Activated naive CD8-positive, alpha-beta T cell treated with anti-CD3 and anti-CD28 coated beads for 36 hours (primary cell): Measurements from ENCODE around the gene SERPIND1. TPM values are rescaled to one million over a fixed set of nuclear protein-coding genes. Genes with fewer than 3 reads are reported as not detected.
"Not testable (repeated sequence)": the region's sequence is repeated elsewhere in the genome, so short reads cannot be mapped to it uniquely, and the experiment has no call there.

Experiments
- DNase-seq: peaks from one replicate; pipeline ENCODE4 v3.0.0; 2021
- H3K27ac Mint-ChIP-seq: one replicate; pipeline ENCODE4 v1.8.0; 2022; ENCODE audit warnings: mild to moderate bottlenecking, moderate library complexity, mixed read lengths
- H3K27me3 Mint-ChIP-seq: one replicate; pipeline ENCODE4 v1.8.0; 2022; ENCODE audit warnings: mild to moderate bottlenecking, mixed read lengths
- H3K36me3 Mint-ChIP-seq: one replicate; pipeline ENCODE4 v1.8.0; 2021; ENCODE audit warnings: mild to moderate bottlenecking, mixed read lengths
- H3K4me1 Mint-ChIP-seq: one replicate; pipeline ENCODE4 v1.8.0; 2021; ENCODE audit warnings: mixed read lengths
- H3K4me3 Mint-ChIP-seq: one replicate; pipeline ENCODE4 v1.8.0; 2022; ENCODE audit warnings: mild to moderate bottlenecking, moderate library complexity, mixed read lengths
- H3K9me3 Mint-ChIP-seq: one replicate; pipeline ENCODE4 v1.8.0; 2022; ENCODE audit warnings: mixed read lengths
- total RNA-seq, 2 experiments: library from RNA; stranded (reverse); gene quantifications; one replicate each; pipeline ENCODE4 v1.2.3, GENCODE V29; 2021

The SERPIND1 gene, protein sequence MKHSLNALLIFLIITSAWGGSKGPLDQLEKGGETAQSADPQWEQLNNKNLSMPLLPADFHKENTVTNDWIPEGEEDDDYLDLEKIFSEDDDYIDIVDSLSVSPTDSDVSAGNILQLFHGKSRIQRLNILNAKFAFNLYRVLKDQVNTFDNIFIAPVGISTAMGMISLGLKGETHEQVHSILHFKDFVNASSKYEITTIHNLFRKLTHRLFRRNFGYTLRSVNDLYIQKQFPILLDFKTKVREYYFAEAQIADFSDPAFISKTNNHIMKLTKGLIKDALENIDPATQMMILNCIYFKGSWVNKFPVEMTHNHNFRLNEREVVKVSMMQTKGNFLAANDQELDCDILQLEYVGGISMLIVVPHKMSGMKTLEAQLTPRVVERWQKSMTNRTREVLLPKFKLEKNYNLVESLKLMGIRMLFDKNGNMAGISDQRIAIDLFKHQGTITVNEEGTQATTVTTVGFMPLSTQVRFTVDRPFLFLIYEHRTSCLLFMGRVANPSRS
- total RNA-seq: not detected

DNA sequence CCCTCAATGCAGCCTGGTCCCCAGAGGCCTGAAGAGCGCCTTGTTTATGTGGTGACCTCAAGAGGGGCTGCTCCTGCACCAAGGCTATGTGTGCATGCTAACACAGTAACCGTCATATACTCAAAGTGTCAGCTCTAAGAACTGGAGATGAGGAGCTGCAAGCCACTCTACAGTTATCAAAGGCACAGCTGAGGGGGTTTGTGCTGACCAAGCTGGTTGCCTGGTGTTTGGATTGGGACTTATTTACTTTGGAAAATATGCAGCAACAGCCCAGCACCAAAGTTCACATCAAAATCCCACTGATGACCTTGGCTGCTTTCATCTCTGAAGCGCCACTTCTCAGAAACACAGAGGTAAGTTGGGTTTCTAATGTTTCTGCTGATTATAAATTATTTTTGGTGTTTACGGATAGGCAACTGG lies at the start of gene SERPIND1:
Gene SERPIND1, plus strand, starts transcription at position 321 of the 420 bp plus-strand sequence. CDS start 5,200 bp downstream, outside the sequence.
- Mint-ChIP-seq H3K27me3 (no peaks in the 10 kb centered on the region), H3K9me3 (no peaks in the 10 kb centered on the region), H3K4me3 (no peak within 1 kb of the TSS), H3K27ac (no peak within 1 kb of the TSS), H3K36me3 (no peaks in the 10 kb centered on the region), H3K4me1 (peaks cover 3% of the 10 kb centered on the region)
- DNase-seq: no peak

DNA sequence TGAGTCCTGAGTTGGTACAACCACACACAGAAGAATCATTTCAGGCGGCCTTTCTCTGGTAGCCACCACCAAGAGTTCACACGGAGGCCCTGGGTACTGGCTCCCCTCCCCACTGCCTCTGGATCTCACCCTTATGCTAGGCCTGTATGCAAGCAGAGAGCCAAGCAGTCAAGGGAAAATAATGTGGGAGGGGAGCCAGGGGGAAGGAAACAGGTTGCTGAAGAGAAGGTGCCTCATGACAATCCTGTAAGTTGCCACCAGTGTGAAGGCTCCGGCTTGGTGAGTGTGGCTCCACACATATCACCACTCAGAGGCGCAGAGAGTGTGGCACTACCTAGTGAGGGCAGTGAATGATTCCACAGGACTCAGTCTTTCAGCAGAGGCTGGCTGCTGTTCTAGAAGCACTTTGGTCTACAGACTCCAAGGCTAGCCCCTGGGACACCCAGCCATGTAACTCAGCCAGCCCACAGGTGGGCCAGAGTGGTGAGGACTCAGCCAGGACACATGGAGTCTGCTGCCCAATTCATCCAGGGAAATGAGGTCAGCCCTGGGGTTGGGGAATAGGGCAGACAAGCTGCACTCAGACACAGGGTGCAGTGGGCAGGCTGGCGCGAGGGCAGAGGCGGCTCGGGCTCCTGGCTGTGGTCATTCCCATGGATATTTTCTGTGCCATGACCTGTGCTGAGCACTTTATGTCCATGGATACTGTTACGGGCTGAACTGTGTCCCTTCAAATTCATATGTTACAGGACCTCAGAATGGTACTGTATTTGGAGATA lies 49.0 kb upstream of the SERPIND1 start:
- no peaks in the 10 kb centered on the region for H3K27me3 Mint-ChIP-seq
- no peaks in the 10 kb centered on the region for H3K9me3 Mint-ChIP-seq
- H3K36me3 Mint-ChIP-seq: peaks cover 10% of the 10 kb centered on the region
- H3K27ac Mint-ChIP-seq: no peak overlapping the region
- DNase-seq: no peak
- H3K4me1 Mint-ChIP-seq: no peaks in the 10 kb centered on the region
- no peak overlapping the region for H3K4me3 Mint-ChIP-seq

DNA sequence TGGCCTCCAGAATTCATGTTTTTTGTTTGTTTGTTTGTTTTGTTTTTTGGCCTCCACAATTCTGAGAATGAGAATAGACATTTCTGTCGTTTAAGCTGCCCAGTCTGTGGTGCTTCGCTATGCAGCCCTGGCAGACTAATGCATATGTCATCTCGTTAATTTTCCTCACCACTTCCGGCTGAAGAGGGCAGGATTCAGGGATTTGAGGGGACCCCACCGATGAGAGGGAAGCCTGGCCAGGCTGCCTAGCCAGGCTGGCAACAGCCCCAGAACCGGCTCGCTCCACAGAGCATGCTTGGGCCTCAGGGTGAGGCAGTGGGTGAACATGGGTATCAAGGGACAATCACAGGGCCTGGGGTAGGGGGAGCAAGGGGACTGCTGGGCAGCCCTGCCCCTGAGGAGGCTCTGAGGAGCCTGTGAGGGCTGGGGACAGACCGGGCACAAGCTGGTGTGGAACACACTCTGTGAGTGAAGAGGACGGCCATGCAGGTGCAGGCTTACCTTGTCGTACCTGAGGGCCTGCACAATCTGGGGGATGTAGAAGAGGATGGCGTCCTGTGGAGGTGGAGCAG lies 47.8 kb upstream of the SERPIND1 start:
- H3K27me3 Mint-ChIP-seq: no peaks in the 10 kb centered on the region
- no peak for DNase-seq
- no peak overlapping the region for H3K4me3 Mint-ChIP-seq
- peaks cover 10% of the 10 kb centered on the region for H3K36me3 Mint-ChIP-seq
- no peak overlapping the region for H3K27ac Mint-ChIP-seq
- H3K4me1 Mint-ChIP-seq: no peaks in the 10 kb centered on the region
- H3K9me3 Mint-ChIP-seq: no peaks in the 10 kb centered on the region

DNA sequence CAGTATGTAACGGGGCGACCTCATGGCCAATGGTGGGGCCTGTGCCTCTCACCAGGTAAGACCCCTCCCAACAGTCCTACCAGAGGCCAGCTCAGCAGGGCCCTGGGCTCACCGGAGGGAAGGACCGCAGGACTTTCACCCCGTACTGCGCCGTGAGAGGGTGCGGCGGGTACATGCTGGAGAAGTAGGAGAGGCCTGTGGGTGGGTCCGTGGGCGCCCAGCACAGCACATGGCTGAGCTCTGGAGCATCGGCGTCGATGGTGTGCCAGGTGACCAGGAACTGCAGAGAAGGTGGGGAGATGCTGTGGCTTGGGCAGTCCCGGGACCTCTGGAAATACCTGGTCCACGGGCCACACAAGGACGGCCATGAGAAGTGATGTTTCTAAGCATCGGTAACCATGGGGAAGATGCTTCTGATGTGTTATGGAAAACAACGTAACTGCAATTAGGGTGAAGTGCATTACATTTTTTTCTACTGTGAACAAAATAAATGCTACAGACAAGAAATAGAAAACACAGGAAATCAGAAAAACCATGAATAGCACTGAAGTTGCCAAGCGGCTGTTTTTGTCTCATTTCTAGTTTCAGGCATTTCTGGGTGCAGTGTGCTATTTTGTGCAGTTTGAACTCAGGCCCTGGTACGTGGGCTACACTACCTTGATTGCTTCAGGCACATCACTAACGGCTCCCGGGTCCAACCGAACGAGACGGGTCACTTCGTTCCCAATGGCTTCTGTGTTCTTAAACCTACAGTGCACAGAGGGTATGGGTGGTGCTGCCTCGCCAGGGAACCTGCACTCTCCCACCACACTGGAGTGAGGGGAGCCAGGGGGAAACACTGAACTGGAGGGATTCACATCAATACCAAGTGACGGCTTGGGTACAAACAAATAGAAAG lies 46.5 kb upstream of the SERPIND1 start:
- H3K4me3 Mint-ChIP-seq: no peak overlapping the region
- no peak overlapping the region for H3K27ac Mint-ChIP-seq
- H3K9me3 Mint-ChIP-seq: no peaks in the 10 kb centered on the region
- DNase-seq: no peak
- peaks cover 10% of the 10 kb centered on the region for H3K36me3 Mint-ChIP-seq
- H3K4me1 Mint-ChIP-seq: no peaks in the 10 kb centered on the region
- H3K27me3 Mint-ChIP-seq: no peaks in the 10 kb centered on the region

DNA sequence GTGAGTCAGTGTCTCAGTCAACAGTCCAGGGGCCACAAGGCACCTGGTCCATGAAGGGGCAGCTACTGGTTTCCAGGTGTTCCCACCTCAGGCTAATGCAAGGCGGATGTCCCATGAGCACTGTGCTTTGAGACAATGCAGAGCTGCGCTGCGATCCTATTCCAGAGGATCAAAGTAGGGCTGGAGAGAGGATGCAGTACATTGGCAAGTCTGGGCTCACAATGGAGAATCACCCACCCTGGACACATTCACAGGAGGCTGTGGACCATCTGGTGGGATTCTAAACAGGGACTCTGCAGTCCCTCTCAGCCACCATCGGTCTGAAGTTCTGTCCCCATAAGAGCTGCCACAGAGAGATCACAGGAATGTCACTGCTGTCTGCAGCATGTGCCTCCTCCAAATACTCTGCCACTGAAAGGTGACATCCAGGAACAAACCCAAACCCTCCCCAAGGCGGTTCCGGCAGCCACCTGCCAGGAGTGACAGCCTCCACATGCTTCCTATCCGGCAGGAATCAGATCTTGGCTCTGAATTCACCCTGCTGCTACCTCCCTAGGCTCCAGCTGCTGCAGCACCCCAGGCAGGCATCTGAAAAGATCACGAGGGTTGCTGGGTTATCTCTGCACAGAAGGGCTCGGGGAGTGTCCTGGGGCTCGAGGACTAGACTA lies 45.3 kb upstream of the SERPIND1 start:
- H3K9me3 Mint-ChIP-seq: no peaks in the 10 kb centered on the region
- no peak overlapping the region for H3K27ac Mint-ChIP-seq
- no peaks in the 10 kb centered on the region for H3K27me3 Mint-ChIP-seq
- no peak overlapping the region for H3K4me3 Mint-ChIP-seq
- peaks cover 10% of the 10 kb centered on the region for H3K36me3 Mint-ChIP-seq
- DNase-seq: no peak
- no peaks in the 10 kb centered on the region for H3K4me1 Mint-ChIP-seq

DNA sequence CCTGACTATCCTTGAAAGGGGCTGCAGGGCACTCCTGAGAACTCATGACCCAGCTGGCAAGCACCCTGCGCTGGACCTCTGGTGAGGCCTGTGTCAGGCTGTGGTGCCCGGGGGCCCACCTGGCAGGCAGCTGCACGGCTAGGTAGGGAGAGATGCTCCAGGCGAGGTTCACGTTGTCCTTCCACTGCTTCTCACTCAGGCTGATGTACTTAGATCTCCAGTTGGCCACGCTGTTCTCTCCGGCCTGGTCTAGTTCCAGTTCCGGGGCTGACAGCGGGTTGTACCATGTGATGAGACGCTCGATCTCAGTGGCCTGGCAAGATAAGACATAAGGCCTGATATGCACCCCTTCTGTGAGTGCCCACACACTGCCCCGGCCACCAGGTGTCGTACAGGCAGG lies 44.7 kb upstream of the SERPIND1 start:
- no peak overlapping the region for H3K4me3 Mint-ChIP-seq
- no peak for DNase-seq
- H3K36me3 Mint-ChIP-seq: peaks cover 10% of the 10 kb centered on the region
- H3K9me3 Mint-ChIP-seq: no peaks in the 10 kb centered on the region
- no peaks in the 10 kb centered on the region for H3K4me1 Mint-ChIP-seq
- H3K27me3 Mint-ChIP-seq: no peaks in the 10 kb centered on the region
- H3K27ac Mint-ChIP-seq: no peak overlapping the region

DNA sequence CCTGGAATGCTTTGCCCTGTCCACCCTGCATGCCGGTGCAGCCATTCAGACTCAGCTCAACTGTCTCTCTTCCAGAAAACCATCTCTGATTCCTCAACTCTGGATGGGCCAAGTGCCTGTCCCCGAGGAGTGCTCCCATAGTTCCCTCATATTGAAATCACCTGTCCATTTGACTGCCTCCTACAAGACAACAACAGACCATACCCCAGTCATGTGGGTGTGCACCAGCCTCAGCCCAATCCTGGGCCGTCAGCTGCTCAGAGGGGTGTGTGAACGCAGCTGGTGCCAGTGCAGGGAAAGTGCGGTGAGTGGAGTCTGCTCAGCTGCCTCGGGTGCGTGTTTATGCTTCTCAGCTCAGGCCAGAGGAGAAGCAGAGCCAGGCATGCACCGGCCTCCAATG lies 41.5 kb upstream of the SERPIND1 start:
- H3K27me3 Mint-ChIP-seq, H3K4me3 Mint-ChIP-seq, H3K27ac Mint-ChIP-seq, DNase-seq, H3K36me3 Mint-ChIP-seq, H3K9me3 Mint-ChIP-seq, H3K4me1 Mint-ChIP-seq: not testable (repeated sequence)

DNA sequence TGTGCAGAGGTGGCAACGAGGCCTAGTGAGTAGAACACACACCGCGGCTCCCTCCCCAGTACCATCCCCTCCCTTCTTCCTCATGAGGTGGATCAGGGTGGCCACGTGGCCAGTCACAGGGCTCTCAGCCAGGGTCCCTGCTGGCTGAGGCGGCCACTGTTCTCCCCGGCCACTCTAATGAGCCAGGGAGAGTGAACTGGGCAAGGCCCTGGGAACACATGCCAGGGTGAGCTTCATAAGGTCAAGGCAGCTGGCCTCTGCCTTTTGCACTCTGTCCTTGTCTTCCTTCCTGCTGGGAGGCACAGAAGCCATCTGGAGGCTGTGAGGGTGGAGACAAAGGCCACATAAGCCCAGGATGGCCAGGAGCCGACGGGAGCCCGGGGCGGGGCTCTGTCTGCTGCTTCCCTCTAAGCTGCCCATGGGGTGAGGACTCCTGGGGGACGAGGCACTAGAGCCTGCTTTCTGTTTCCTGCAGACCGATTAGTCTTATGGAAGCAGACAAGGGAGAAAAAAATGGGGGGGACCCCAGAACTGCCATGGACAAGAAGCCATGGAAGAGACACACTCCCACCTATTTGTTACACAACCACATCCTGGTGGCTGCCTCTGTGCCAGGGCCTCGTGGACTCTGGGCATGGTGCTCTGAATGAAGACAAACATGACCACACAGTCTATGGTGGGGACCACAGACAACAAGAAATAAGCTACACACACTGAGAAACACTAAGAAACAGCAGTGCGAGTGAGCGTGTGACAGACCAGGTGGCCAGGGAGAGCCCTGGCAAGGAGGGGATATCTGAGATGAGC lies 38.4 kb upstream of the SERPIND1 start:
- peaks cover 11% of the 10 kb centered on the region for H3K36me3 Mint-ChIP-seq
- not testable (repeated sequence) for H3K9me3 Mint-ChIP-seq, H3K27me3 Mint-ChIP-seq, DNase-seq, H3K27ac Mint-ChIP-seq, H3K4me1 Mint-ChIP-seq, H3K4me3 Mint-ChIP-seq

DNA sequence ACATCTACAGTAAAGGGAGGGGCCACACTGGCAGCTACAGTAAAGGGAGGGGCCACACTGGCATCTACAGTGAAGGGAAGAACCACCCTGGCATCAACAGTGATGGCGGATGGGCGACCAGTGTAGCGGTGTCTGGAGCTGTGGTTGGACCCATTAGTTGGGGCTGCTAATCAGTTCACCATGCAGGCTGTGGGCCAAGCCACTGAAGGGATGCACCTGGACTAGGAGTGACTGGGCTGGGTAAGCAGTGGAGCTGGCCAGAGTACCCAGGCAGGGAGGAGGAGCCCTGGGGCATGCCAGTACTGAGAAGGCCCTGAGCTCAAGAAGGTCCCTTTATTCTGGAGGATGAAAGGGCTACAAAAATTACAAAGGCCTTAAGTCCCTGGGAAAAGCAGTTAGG lies 37.0 kb upstream of the SERPIND1 start:
- not testable (repeated sequence) for H3K9me3 Mint-ChIP-seq, H3K27me3 Mint-ChIP-seq, DNase-seq, H3K4me1 Mint-ChIP-seq, H3K4me3 Mint-ChIP-seq, H3K27ac Mint-ChIP-seq
- H3K36me3 Mint-ChIP-seq: peaks cover 18% of the 10 kb centered on the region

DNA sequence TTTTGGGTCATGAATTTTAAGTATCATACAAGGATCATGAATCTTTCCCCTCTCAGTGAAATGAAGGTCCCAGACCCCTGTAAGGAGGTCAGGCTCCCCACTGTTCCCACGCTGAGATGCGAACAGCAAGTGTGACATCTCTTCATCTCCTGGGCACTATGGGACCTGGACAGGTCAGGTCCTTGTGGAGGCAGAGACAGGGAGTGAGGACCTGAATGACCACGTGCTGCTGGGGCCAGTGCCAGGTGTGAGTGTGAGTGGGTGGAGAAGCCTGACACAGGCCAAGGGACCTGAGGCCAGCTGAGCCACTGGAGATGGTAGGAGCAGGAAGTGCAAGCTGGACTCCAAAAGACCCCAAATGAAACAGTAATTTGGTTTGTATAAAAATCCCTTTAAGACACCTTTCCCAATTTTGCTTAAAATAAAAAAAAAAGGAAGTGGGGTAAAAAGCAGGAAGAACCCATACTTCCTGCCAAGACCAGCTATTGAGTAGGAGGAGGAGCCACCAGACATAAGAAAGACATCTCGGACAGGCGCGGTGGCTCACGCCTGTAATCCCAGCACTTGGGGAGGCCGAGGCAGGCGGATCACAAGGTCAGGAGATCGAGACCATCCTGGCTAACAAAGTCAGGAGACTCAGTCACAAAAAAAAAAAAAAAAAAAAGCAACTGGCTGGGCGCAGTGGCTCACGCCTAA lies 35.4 kb upstream of the SERPIND1 start:
- no peak overlapping the region for H3K4me3 Mint-ChIP-seq

DNA sequence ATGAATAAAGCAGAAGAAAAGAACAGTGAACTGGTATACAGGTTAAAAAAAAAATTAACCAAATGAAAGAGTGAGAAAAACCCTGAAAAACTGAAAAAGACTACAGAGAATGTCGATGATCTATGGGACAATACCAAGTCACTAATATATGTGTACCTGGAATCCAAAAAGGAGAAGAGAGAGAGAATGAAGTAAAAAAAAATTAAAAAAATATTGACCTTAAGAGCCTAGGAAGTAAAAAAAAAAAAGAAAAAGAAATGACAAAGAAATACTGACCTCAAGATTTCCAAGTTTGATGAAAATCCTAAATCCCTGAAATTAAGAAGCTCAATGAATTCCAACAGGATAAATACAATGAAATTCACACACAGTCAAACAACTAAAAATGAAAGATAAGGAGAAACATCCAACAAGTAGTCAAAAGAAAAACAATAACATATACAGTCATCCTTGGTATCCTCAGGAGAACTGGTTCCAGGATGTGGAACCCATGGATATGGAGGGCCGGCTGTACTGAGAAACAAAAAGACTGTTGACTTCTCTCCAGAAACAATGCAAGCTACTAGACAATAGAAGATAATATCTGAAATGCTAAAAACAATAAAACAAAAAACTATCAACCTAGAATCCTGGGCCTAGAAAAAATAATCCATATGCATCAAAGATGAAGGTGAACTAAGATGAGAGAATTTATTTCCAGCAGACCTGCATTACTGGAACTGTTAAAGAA lies 33.5 kb upstream of the SERPIND1 start:
- Mint-ChIP-seq H3K4me1 (no peaks in the 10 kb centered on the region), H3K27ac (peak overlapping the region; percentile 2), H3K27me3 (no peaks in the 10 kb centered on the region), H3K36me3 (peaks cover 21% of the 10 kb centered on the region), H3K9me3 (no peaks in the 10 kb centered on the region), H3K4me3 (no peak overlapping the region)
- no peak for DNase-seq

More for the DNA sequence above, 35.4 kb upstream of the SERPIND1 start:
- Mint-ChIP-seq H3K9me3 (no peaks in the 10 kb centered on the region), H3K27ac (no peak overlapping the region), H3K27me3 (no peaks in the 10 kb centered on the region), H3K4me1 (no peaks in the 10 kb centered on the region), H3K36me3 (peaks cover 21% of the 10 kb centered on the region)
- no peak for DNase-seq

DNA sequence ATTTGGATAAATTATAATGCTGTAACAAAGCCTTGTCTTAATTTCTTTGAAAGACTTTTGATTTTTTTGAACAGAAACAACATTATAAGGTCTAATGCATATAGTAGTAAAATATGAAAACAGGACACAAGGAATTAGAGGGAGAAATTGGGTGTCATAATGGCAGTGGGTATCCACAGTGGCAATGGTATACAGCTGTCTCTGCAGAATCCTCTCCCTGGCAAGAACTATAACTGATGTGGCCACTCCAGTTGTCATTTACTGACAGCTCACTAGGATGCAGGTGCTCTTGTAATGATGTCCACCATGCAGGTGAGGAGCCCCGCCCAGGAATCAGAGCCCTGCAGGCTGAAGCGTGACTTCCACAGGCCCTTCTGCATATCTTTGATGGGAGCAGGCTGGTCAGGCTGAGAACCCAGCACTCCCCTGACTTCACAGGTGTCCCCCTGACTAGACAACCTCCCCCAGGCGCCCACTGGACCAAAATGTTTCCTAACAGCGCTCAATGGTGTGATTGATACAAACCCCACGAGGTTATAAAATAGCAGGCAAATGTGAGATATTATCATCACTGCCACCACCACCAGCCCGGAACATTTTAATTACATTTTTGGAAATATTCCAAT lies 32.8 kb upstream of the SERPIND1 start:
- Mint-ChIP-seq H3K27me3 (no peaks in the 10 kb centered on the region), H3K4me3 (no peak overlapping the region), H3K9me3 (no peaks in the 10 kb centered on the region), H3K4me1 (no peaks in the 10 kb centered on the region), H3K36me3 (peaks cover 19% of the 10 kb centered on the region), H3K27ac (no peak overlapping the region)
- DNase-seq: no peak
